IPS-15b (cell line): ENCODE measurements around the gene SLC2A3.

Experiments used
- H3K27me3 ChIP-seq: one replicate; pipeline ENCODE4 v1.6.1; 2013; ENCODE audit warnings: low read length; ENCODE audit not compliant: control insufficient read depth, insufficient read depth
- H3K36me3 ChIP-seq: one replicate; pipeline ENCODE4 v1.6.1; 2013; ENCODE audit warnings: low read length; ENCODE audit not compliant: control insufficient read depth, insufficient read depth
- H3K4me1 ChIP-seq: one replicate; pipeline ENCODE4 v1.6.1; 2013; ENCODE audit warnings: mild to moderate bottlenecking, low read length; ENCODE audit not compliant: control insufficient read depth, insufficient read depth
- H3K4me3 ChIP-seq: one replicate; pipeline ENCODE4 v1.5.1; 2013; ENCODE audit warnings: low read depth, low read length
- H3K9ac ChIP-seq: one replicate; pipeline ENCODE4 v1.6.1; 2013; ENCODE audit warnings: low read depth, mild to moderate bottlenecking, low read length
- H3K9me3 ChIP-seq: one replicate; pipeline ENCODE4 v1.6.1; 2013; ENCODE audit warnings: mild to moderate bottlenecking, low read length; ENCODE audit not compliant: control insufficient read depth, insufficient read depth

SLC2A3 gene

DNA sequence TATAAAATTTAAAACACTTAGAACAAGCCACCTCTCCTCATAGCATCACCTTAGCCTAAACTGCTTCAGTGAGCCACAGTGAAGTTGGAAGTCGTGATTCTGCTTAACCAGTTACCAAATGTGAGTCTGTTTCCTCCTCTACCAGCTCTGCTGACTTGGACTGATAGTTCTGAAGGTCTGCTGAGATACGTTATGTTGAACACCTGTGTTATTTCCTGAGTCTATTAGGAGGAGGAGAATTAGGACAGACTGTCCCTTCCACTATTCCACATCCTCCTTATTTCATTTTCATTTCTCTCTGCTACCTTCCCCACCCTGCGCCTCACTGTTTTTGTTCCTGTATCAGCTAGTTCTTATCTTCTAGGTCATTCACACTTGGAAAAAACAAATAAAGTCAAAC lies 65.7 kb downstream of the SLC2A3 start:
- Histone ChIP-seq H3K4me1 (peaks cover 5% of the 10 kb centered on the region), H3K27me3 (no peaks in the 10 kb centered on the region), H3K4me3 (no peak overlapping the region), H3K9me3 (no peaks in the 10 kb centered on the region), H3K9ac (no peak overlapping the region), H3K36me3 (no peaks in the 10 kb centered on the region)
